ENCODE data around the gene DDX47.

The DDX47 gene

DNA sequence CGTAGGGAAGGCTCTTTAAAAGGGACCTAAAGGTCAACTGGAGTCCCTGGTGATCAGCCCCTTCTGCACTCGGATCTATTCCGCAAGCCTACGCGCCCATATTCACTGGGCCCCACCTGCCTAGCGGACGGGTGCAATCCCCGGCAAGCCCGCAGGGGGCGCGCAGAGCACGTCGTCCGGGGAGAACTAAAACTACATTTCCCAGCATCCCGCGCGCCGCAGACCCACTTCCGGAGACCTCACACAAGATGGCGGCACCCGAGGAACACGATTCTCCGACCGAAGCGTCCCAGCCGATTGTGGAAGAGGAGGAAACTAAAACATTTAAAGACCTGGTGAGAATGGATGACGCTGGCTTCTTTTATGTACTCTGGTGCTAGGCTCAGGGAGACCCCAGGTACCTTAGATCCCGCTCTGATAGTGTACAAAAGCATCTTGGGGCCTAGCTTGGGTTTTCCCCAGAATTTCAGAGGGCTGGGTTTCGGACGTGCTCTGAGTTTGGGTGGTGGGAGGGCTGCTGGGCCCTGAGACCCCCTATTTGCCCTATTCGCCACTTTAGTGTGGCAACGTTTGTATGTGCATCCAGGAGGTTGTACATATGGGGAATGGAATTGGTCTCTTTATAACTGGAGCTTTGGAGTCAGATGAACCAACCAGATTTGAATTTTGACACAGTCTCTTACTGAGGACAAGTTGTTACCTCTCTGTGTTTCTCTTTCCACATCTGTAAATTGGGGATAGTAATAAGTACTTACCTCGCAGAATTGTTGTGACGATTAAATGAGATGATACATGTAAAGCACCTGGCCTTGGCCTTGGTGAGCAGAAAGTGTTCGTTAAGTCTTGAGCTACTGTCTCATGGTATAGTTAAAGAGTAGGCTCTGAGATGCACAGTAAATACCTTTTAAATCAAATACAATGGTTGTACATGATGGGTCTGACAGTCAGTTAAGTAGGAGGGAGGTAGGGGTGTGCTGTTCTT lies at the start of gene DDX47:
Gene DDX47, plus strand, starts transcription at position 227 of the 982 bp plus-strand sequence. Its CDS starts 22 bp downstream, at position 249.
- peak; percentile 98 for DNase-seq

DNA sequence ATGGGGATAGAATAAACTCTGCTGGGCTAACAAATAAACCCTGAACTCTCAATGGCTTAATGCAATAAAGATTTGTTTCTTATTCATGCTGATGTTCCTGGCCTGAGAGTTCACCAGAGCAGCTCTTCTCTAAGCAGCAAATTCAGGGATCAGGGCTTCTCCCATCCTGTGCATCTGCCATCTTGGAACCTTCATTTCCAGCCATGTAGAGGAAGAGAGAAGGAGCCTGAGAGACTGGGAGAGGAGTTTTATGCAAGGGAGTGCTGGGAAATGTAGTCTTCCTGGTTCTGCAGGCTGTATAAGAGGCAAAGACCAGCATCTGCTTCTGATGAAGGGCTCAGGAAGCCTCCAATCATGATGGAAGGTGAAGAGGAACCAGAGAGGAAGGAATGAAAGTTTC lies 48.3 kb upstream of the DDX47 start:
- DNase-seq = no peak

DNA sequence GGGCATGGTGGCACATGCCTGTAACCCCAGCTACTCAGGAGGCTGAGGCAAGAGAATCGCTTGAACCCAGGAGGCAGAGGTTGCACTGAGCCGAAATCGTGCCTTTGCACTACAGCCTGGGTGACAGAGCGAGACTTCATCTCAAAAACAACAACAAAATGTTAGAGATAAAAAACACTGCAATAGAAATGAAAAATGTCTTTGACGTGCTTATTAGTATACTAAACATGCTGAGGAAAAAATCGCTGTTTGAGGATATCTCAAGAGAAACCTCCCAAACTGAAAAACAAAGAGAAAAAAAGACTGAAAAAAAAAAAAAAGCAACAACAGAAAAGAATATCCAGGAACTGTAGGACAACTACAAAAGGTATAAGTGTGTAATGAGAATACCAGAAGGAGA lies 42.9 kb upstream of the DDX47 start:
- DNase-seq = no peak

DNA sequence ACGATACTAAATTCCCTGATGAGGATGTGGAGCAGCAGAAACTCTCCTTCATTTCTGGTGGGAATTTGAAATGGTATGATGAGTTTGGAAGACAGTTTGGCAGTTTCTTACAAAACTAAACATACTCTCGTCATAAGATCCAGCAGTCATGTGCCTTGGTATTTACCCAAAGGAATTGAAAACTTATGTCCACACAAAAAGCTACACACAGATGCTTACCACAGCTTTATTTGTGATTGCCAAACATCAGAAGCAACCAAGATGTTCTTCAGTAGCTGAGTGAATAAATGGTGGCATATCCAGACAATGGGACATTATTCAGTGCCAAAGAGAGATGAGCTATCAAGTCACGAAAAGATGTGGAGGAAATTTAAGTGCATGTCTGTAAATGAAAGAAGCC lies 38.4 kb upstream of the DDX47 start:
- no peak for DNase-seq

DNA sequence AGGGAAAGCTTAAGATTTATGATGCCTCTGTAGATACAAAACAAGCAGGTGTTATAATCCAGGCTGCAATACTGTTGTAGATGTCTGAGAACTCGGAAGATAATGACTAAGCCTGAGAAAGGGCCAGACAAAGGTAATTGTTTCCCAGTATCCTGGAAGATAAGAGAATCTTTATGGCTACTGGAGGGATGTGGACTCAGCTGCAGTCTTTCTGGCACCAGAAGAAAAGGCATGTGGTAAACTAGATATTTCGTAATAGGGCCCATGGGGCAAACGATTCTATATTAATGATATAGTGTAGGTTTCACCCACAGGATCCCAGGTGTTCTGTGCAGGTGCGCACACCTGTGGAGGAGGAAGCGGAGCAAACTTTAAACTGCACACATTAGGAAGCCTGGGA lies 36.9 kb upstream of the DDX47 start:
- DNase-seq = no peak

DNA sequence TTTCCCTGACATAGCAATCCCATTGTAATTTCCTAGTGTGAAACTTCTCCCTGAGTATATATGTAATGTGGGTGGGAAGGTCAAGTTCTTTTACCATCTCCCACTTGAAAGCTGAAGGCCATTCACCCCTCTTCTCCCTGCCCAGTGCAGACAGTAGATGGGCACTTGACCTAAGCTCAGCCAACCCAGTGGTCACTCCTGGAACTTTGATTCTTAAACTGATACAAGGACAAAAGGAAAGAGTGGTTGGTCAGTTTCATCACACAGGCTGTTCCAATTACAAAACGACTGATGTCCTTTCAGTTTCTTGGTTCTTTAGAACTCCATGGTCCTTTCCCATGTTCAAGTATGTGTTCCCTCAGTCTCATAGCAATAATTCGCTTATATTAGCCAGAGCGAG lies 36.1 kb upstream of the DDX47 start:
- DNase-seq = no peak

DNA sequence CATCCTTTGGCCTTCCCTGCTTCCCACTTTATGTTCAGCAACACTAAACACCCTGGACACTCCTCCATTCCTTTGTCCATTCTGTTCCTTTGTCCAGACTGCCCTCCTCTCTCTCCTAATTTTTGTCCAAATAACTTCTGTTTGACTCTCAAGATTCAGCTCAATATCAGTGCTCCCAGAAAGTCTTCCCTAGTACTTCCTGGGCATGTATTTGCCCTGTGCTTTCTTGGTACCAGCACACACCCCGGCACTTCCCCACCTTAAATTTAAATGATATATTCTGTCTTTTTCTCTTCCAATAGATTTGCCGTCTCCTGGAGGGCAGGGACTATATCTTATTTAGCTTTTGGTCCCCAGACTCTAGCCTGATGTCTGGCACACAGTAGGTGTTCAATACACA lies 34.1 kb upstream of the DDX47 start:
- no peak for DNase-seq

DNA sequence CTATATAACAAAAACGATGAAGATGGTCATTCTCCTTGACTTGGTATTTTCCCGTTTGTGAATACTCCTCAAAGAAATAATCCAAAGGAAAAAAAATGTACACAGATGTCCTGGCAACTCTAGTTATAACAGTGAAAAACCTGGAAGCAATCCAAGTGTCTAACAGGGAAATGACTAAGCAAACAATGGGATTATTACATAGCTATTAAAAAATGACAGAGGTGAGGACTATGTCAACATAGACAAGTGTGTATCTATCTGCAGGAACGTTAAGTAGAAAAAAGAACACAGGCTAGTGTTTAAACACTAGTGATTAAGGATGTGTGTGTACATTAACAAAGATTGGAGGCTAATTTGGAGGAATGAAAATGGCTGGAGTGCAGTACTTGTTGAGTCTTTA lies 33.6 kb upstream of the DDX47 start:
- DNase-seq = no peak

DNA sequence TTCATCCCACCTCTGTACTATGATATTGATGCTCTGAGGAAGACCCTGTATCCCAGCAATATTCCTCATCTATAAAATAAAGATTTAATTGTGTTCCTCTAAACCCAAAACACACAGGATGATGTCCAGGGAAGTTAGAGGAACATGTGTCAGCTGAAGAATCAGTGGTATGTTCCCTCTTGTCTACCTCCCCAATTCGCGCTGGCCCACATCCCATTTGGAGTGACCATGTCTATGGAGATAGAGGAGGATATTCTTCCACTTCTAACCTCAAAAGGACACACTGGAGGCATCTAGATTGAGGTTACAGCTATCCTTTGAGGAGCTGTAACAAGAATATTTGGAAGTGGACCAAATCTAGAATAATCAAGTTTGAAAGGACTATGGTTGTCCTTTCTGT lies 29.0 kb upstream of the DDX47 start:
- DNase-seq = no peak

DNA sequence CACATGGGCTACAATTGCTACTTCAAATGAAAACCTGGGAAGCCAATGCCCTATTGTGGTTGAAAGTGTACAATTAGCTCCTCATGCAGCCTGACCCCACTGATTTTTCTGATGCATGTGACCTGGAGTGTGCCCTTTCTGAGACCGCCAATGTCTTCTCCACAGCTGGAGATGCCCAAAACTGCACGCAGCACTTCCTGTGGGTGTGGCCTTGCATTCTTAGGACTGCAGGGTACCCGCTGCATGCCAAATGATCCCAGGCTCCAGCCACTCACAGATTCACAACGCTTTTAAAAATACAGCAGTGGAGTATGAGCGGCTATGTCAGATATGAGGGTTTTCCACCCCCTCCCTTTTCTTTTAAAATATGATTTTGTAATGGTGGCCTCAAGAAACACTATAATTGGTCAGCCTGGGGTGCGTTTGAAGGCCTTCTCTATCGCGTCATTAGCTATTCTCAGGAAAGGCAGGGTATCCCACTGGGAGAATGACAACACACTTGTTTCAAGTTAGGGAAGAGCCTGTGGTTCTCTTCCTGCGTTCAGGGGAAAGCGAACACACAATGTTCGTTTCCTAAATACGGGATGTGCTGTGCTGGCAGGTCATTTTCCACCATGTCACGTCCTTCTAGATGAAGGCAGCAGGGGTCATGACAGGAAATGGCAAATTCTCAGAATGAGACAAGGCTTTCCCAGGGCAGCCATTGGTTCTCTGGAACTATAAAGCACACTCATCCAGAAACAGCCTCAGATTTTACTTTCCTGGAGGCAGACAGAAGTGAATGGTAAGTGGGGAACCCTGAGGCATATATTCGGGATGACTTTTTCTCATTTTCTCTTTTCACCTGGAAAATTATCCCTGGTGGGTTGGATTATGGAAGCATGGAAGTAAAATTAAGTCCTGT lies 28.0 kb upstream of the DDX47 start, which contains the start of gene APOLD1:
Gene APOLD1, plus strand, starts transcription at position 749 of the 904 bp plus-strand sequence. Its CDS starts 33 bp downstream, at position 782.
- no peak for DNase-seq

DNA sequence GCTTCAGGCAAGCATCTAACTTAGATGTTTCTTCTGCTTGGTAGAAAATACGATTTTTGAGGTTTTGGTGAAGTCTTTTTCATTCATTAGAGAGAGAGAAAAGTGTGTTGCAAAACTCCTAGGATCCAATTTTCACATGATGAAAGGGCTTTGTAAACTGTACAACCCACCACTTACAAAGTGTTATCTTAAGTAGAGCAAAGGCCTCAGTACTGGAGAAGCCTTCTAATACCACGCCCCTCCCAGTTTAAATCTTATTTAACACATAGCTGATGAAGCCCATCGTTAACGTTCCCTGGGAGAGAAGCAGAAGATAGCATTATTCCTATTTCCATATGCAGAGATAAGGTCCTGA lies 26.8 kb upstream of the DDX47 start:
- DNase-seq = no peak

DNA sequence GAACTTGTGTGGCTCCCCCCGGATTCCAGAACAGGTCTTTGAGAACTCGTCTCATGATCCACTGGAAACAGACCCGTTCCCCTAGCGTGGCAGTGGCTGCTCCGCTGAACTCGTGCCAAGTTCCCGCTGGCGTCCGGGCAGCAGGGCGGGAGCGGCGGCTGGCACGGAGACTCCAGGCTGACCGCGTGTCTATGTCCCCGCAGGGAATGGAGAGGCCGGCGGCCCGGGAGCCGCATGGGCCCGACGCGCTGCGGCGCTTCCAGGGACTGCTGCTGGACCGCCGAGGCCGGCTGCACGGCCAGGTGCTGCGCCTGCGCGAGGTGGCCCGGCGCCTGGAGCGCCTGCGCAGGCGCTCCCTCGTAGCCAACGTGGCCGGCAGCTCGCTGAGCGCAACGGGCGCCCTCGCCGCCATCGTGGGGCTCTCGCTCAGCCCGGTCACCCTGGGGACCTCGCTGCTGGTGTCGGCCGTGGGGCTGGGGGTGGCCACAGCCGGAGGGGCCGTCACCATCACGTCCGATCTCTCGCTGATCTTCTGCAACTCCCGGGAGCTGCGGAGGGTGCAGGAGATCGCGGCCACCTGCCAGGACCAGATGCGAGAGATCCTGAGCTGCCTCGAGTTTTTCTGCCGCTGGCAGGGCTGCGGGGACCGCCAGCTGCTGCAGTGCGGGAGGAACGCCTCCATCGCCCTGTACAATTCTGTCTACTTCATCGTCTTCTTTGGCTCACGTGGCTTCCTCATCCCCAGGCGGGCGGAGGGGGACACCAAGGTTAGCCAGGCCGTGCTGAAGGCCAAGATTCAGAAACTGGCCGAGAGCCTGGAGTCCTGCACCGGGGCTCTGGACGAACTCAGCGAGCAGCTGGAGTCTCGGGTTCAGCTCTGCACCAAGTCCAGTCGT lies 26.2 kb upstream of the DDX47 start:
- peak; percentile 79 for DNase-seq

DNA sequence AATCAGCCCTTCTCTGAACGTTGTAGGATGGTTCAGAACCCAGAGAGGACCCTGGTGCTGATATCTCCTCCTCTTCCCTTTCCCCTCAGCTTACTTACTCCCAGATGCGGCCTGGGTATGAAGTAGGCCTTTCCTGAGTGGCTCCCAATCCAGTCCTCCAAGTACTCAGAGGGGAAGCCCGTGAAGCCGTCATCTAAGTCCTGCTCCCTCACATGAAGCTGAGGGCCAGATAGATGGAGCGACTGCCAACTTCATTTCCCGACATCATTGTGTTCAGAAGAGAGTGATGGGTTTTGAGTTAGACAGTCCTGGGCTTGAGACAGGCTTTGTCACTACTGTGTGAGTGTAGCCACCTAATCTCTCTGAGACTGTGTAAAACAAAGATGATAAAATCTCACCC lies 25.0 kb upstream of the DDX47 start:
- no peak for DNase-seq

DNA sequence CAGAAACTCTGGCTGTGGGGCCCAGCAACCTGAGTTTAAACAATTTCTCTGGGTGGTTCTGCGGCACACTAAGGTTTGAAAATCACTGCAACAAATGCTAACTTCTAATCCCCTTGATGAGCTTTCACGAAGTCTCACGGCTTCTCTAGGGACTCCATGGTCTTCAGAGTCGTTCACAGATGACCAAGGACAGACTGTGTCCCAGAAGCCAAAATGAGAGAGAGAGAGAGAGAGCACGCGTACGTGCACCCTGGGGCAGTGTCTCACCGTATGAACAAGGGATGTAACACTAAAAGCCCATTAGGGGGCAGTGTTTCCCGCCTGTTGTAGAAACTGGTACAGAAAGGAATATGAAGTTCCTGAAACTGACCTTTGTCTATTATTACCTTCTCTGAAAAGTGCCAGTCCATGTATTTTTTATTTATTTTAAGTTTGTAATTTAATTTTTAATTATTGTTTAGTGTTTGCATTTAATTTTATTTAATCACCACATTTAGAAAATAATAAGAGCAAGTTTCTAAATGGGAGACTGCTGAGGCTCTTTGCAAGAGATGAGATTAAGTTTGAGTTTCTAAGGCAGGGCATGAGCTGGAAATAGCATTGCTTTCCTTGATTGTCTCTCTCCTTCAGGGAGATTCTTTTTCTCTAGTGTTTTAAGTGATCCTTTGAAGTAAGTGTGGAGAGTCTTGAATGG lies 24.3 kb upstream of the DDX47 start:
- peak; percentile 82 for DNase-seq

DNA sequence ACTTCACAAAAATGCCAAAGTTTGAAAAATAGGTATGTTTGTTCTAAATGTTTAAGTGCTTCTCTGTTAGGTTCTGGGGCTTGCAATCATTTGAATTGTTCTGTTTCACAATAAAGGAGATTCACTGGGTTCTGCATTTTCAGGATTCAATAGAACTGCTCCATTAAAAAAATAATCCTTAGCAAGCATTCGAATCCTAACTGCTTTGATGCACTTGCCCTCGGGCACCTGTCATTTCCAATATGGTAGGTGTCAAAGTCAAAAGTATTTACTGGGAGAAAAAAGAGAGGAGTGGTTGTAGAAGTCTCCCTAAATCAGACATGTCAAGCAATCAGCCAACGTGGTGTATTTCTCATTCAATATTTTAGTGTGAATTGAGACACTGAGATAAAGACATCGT lies 22.2 kb upstream of the DDX47 start:
- DNase-seq = no peak

DNA sequence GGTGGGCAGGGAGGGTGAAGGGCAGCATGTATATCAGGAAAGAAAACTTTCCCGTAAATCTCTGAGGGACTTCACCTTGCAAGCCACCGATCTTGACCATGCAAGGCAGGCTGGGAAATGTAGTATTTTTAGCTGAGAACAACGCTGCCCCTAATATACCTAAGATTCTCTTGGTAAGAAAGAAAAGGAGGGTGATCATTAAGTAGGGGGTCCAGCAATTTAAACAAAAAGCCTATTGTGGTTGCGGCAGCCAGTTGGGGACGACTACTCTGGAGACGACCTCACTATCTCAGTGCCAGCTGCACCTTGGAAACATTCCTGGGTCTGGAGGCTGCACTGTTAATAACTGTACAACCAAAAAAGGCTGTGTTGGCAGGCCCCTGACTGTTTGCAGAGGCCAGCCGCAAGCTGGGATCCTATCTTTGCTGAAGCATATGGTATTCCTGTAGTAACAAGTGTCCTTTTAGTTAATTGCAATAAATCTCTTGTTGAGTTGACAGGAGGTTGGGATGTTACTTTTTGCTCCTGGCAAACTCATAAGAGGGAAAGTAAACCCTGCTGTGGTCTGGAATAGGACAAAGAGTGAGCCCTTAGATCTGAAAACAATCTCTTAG lies 21.3 kb upstream of the DDX47 start:
- no peak for DNase-seq

DNA sequence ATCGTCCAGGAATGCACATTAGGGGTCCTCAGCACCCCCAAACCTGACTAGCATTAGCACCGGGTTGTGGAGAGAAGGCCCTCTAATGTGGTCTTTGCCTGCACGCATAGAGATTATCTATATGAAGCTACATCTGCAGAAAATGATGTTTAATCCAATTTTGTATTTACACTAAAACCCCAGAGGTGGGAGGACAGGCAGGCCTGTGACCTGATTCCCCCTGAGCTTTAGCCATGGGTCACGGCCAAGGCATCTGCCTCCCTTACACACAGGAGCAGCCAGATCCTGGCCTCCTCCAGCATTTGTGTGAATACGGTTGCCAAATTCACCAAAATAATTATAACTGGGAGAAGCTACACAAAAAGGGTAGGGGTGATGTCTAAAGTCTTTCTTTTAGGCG lies 20.7 kb upstream of the DDX47 start:
- DNase-seq = no peak

DNA sequence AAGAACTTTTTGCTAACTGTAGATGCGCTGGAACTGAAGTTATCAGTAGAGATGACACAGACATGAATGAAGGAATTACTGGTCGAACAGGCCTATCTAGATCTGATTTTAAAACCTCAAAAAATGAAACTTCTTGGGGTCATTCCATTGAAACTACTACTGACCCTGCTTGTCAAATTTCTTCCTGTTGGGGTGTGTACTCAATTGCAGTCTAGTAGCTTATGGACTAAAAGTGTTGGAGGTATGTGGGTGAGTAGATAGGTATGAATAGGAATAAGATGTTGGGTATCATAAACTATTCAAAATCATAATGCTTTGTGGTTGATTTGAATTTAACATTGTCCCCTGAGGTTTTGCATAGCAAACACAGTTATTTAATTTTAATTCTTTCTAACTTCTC lies 18.5 kb upstream of the DDX47 start:
- no peak for DNase-seq

DNA sequence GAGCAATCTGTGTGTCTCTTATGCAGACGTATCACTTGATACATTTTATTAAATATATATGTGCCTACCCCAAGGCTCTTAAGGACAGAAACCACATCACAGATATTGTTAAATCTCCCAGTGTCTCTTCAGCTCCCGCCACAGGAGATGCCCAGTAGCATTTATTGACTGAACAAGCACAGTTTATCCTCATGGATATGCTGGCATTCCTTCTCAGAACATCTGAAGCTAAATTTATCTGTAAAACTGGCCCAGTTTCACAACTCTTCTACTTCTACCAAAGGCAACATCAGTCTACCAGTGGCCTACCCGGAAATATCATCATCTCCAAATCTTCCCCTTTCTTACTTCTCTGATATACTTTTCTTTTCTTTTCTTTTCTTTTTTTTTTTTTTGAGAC lies 17.0 kb upstream of the DDX47 start:
- no peak for DNase-seq

DNA sequence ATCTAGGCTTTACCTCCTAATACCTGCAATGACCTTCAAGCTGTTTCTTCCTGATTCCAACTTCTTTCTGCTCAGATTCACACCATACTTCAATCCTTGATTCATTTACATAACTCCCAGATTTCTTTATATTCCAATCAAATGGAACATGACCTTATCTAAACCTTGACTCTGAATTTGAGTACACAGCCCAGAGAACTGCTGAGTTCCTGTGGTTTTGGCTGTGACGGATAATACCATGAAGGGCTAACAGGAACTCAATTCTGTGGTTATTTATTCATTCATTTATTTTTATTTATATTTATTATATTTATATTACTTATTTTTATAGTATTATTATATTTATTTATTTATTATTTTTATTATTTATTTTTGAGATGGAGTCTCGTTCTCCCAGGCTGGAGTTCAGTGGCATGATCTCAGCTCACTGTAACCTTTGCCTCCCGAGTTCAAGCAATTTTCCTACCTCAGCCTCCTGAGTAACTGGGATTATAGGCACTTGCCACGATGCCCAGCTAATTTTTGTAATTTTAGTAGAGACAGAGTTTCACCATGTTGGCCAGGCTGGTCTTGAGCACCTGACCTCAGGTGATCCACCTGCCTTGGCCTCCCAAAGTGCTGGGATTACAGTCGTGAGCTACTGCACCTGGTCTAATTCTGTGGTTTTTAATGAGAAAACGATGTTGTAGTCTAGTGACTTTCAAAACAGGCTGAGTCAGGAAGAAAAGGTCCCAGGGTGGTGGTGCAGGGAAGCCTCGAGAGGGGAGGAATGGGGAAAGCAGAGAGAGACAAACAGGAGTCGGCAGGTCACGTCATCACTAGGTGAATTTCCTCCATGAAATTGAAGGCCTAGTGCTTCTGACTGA lies 16.0 kb upstream of the DDX47 start:
- DNase-seq = no peak

DNA sequence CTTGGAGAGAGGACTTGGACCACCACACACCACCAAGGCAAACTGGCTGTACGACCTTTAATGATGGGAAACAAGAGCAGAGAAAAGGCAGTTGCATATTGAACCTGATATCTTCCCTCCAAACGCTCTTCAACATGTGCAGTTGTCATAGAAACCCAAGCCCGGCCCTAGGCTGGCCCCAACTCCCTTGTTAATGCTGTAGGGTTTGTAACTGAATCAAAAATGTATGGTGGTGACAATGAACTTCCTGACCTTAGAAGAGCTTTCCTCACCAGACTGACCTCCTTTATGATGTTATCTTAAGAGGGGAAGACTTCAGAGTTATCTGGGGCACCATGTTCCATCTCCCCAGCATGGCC lies 15.4 kb upstream of the DDX47 start:
- DNase-seq = no peak
